Upper lobe of left lung (tissue), 4 donors: ENCODE results near the gene ZNF224.

Experiments used
- EP300 ChIP-seq, 4 donors: sonication (generic); formaldehyde crosslinking; IDR thresholded peaks; one replicate each; pipeline ENCODE4 v1.5.1; 2017; ENCODE audit warnings: antibody characterized with exemption in 4 of 4, control low read depth in 2 of 4
- POLR2A ChIP-seq, 4 donors: fragments of 450-650 bp; IDR thresholded peaks; one replicate each; pipeline ENCODE4 v1.5.1; 2016 to 2017; ENCODE audit warnings: antibody characterized with exemption in 4 of 4, mild to moderate bottlenecking in 2 of 4
- TF ChIP-seq, protein P1 (sequence below), 6 experiments: fragments of 450-650 bp in 4 of 6; fragments of 200-600 bp in 2 of 6; sonication (generic) in 2 of 6; IDR thresholded peaks; one replicate each; pipeline ENCODE4 v1.5.1; 2016 to 2019; ENCODE audit warnings: antibody characterized with exemption in 6 of 6

DNA sequence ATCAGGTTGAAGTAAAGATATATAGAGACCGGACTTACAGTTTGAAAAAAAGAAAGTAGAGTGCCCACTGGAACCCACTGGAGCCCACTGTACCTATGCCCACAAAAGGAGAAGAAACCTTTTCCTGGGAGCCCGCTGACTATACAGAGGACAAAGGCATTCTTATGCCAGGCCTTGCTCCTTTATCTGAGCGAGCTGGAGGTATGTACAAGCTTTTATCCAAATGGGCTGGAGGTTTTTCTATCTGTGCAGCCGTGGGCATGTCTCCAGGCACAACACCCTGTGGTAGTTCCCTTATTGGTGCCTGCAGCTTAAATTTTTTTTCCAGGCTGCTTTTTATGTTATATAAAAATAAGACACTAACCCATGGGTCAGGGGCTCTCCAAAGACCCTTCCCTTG, 55.6 kb downstream of the ZNF224 start:
- TF ChIP-seq, protein P1, sequence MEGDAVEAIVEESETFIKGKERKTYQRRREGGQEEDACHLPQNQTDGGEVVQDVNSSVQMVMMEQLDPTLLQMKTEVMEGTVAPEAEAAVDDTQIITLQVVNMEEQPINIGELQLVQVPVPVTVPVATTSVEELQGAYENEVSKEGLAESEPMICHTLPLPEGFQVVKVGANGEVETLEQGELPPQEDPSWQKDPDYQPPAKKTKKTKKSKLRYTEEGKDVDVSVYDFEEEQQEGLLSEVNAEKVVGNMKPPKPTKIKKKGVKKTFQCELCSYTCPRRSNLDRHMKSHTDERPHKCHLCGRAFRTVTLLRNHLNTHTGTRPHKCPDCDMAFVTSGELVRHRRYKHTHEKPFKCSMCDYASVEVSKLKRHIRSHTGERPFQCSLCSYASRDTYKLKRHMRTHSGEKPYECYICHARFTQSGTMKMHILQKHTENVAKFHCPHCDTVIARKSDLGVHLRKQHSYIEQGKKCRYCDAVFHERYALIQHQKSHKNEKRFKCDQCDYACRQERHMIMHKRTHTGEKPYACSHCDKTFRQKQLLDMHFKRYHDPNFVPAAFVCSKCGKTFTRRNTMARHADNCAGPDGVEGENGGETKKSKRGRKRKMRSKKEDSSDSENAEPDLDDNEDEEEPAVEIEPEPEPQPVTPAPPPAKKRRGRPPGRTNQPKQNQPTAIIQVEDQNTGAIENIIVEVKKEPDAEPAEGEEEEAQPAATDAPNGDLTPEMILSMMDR (IDR thresholded peaks at IDR 0.05), result no peak
- no peak for TF ChIP-seq EP300 (IDR thresholded peaks at IDR 0.05)
- no peak for TF ChIP-seq POLR2A (IDR thresholded peaks at IDR 0.05)
